GM12878 (cell line): ENCODE results near the gene AMPD3. TPM values are rescaled to one million over a fixed set of nuclear protein-coding genes. Genes with fewer than 3 reads are reported as not detected.

Experiments
- ATAC-seq: fragments of 200-7000 bp; cut with Tn5 transposase; 3 replicates; pipeline ENCODE4 v1.9.1; 2020; ENCODE audit warnings: mild to moderate bottlenecking, moderate library complexity
- BruUV-seq: library from RNA; stranded (reverse); fragments of 400-500 nt; replicated peaks from 2 replicates; lab custom pipeline; 2021; lab: Mats Ljungman, UMichigan
- CTCF ChIA-PET: fragments of 300-600 bp; sonication (Branson Sonifier 250); formaldehyde crosslinking; extraction: SDS; loops from one replicate; lab custom pipeline; 2021; ENCODE audit warnings: inconsistent platforms; lab: Yijun Ruan, JAX
- POLR2A ChIA-PET: fragments of 350-600 bp; formaldehyde crosslinking; extraction: SDS; loops from one replicate; lab custom pipeline; 2021; ENCODE audit warnings: inconsistent platforms; lab: Charles Lee
- RAD21 ChIA-PET: fragments of 300-600 bp; sonication (Branson Sonifier 250); formaldehyde crosslinking; loops from one replicate; lab custom pipeline; 2023; ENCODE audit warnings: antibody characterized with exemption; ENCODE audit not compliant: unreplicated experiment; lab: Charles Lee
- SMC1A ChIA-PET: fragments of 300-600 bp; sonication (Branson Sonifier 250); formaldehyde crosslinking; loops from one replicate; lab custom pipeline; 2023; ENCODE audit not compliant: unreplicated experiment, uncharacterized antibody; lab: Charles Lee
- DNase-seq: peaks from one replicate; pipeline ENCODE4 v3.0.0-alpha.2; 2011; ENCODE audit warnings: low read depth, low spot score
- FAIRE-seq: peaks from 3 replicates; lab custom pipeline; 2011; peaks lifted over from hg19 to GRCh38; lab: Jason Lieb, UNC
- H2AFZ ChIP-seq: 2 replicates; pipeline ENCODE4 v1.6.0; 2011; ENCODE audit warnings: low read depth, low read length, control low read depth; ENCODE audit not compliant: control insufficient read depth
- H3K27ac ChIP-seq: 2 replicates; pipeline ENCODE4 v1.5.1; 2011; ENCODE audit warnings: control low read depth; ENCODE audit not compliant: control insufficient read depth, insufficient read depth
- H3K27me3 ChIP-seq, 2 experiments: replicated peaks in 1 of 2; 2 replicates each; pipeline versions ENCODE4 v1.6.0 to v1.6.1; 2011; ENCODE audit warnings: low read length in 1 of 2; ENCODE audit not compliant: control insufficient read depth in 2 of 2, insufficient read depth in 2 of 2
- H3K36me3 ChIP-seq, 2 experiments: 2 replicates each; pipeline ENCODE4 v1.5.1; 2011; ENCODE audit warnings: low read length in 1 of 2; ENCODE audit not compliant: control insufficient read depth in 2 of 2, insufficient read depth in 2 of 2
- H3K4me1 ChIP-seq: 2 replicates; pipeline ENCODE4 v1.6.1; 2011; ENCODE audit warnings: mild to moderate bottlenecking, low read length, moderate library complexity, mixed read lengths; ENCODE audit not compliant: control insufficient read depth, insufficient read depth
- H3K4me2 ChIP-seq: 2 replicates; pipeline ENCODE4 v1.6.0; 2011; ENCODE audit warnings: control low read depth; ENCODE audit not compliant: control insufficient read depth, insufficient read depth
- H3K4me3 ChIP-seq: fragments of 200-600 bp; sonication (generic); 2 replicates; pipeline ENCODE4 v1.5.1; 2016
- H3K79me2 ChIP-seq: 2 replicates; pipeline ENCODE4 v1.6.0; 2011; ENCODE audit warnings: low read length; ENCODE audit not compliant: control insufficient read depth, insufficient read depth
- H3K9ac ChIP-seq: 2 replicates; pipeline ENCODE4 v1.8.0; 2011; ENCODE audit warnings: low read length, control low read depth, mixed read lengths; ENCODE audit not compliant: control insufficient read depth, insufficient read depth
- H3K9me3 ChIP-seq: replicated peaks from 3 replicates; pipeline ENCODE4 v1.5.1; 2011; ENCODE audit warnings: mild to moderate bottlenecking, low read length; ENCODE audit not compliant: control insufficient read depth, insufficient read depth
- H4K20me1 ChIP-seq: 2 replicates; pipeline ENCODE4 v1.6.0; 2011; ENCODE audit not compliant: control insufficient read depth, insufficient read depth
- CEBPB ChIP-seq, 2 experiments: fragments of 150-350 bp in 1 of 2; IDR thresholded peaks; 2 replicates each; pipeline ENCODE4 v1.6.1; 2012 to 2014; ENCODE audit warnings: low read depth in 2 of 2, low read length in 2 of 2, borderline replicate concordance in 1 of 2, inconsistent platforms in 1 of 2
- CUX1 ChIP-seq: IDR thresholded peaks from 2 replicates; pipeline ENCODE4 v1.6.1; 2012; ENCODE audit warnings: improper control_type of control experiment, low read depth, low read length; ENCODE audit not compliant: insufficient replicate concordance
- GABPA ChIP-seq: IDR thresholded peaks from 2 replicates; pipeline ENCODE4 v1.6.1; 2014; ENCODE audit warnings: antibody characterized with exemption, low read depth, mild to moderate bottlenecking, inconsistent platforms
- HDGF ChIP-seq: fragments of 450-650 bp; IDR thresholded peaks from 2 replicates; pipeline ENCODE4 v1.6.1; 2016; ENCODE audit warnings: antibody characterized with exemption
- PML ChIP-seq: IDR thresholded peaks from 2 replicates; pipeline ENCODE4 v1.6.1; 2012; ENCODE audit warnings: low read length, inconsistent platforms
- RAD21 ChIP-seq: IDR thresholded peaks from 2 replicates; pipeline ENCODE4 v1.6.1; 2011; ENCODE audit warnings: mild to moderate bottlenecking, low read depth, low read length, moderate library complexity; ENCODE audit not compliant: insufficient read depth
- RELB ChIP-seq: fragments of 450-650 bp; IDR thresholded peaks from 2 replicates; pipeline ENCODE4 v1.6.1; 2017; ENCODE audit warnings: low read depth, mild to moderate bottlenecking, moderate library complexity
- ZNF207 ChIP-seq: fragments of 450-650 bp; IDR thresholded peaks from 2 replicates; pipeline ENCODE4 v1.6.1; 2014; ENCODE audit warnings: antibody characterized with exemption, mild to moderate bottlenecking, borderline replicate concordance
- ZNF24 ChIP-seq: fragments of 450-650 bp; IDR thresholded peaks from 2 replicates; pipeline ENCODE4 v1.6.1; 2017; ENCODE audit warnings: antibody characterized with exemption, mild to moderate bottlenecking
- WGBS: methylation state at CpG from one replicate; pipeline ENCODE4 v1.1.6; 2016; ENCODE audit warnings: low lambda C conversion rate; ENCODE audit not compliant: insufficient replicate concordance, insufficient coverage; ENCODE audit errors: missing lambda C conversion rate; 5-methylcytosine and 5-hydroxymethylcytosine counted together
- in situ Hi-C: fragments of 300-500 bp; cut with MboI; formaldehyde crosslinking; loops from 9 replicates; pipeline ENCODE4 v1.14.3; 2018; ENCODE audit warnings: mixed read lengths
- intact Hi-C: fragments of 100-400 bp; cut with micrococcal nuclease; formaldehyde crosslinking; loops from one replicate; pipeline ENCODE4 v1.14.2; 2022; ENCODE audit not compliant: unreplicated experiment
- polyA plus RNA-seq, 11 experiments: library from polyadenylated mRNA; depleted of rRNA in 4 of 11; unstranded in 6 of 11; stranded (reverse) in 5 of 11; fragments of >200 nt; fragmentation: Nextera tagmentation in 4 of 11; fragmentation: Illumina TruSeq in 1 of 11; extraction: Ambion mirVana in 4 of 11; extraction: Trizol in 1 of 11; gene quantifications; 1 replicate in 1 of 11; 2 replicates in 10 of 11; pipeline versions ENCODE4 v1.2.1 to v1.2.3, GENCODE V29; 2011 to 2016; ENCODE audit warnings: inconsistent platforms in 2 of 11, missing spikeins in 2 of 11, low read depth in 1 of 11
- total RNA-seq, 4 experiments: library from RNA; depleted of rRNA in 3 of 4; stranded (reverse); fragments of >200 nt in 3 of 4; fragmentation: Illumina TruSeq in 1 of 4; extraction: Trizol in 1 of 4; gene quantifications; 2 replicates each; pipeline versions ENCODE4 v1.2.1 to v1.2.3, GENCODE V29; 2013 to 2021

Gene AMPD3
- total and polyA plus RNA-seq, 10 of the 15 experiments (the other 5 are each of a cell fraction or from before 2014, with no cell fraction given): 5.6 to 28.6 (median 15.9) TPM

GRCh38 chr11:10452211-10452767, 2.8 kb upstream of the AMPD3 start (continued):
- TF ChIP-seq RELB (no peak), CUX1 (no peak)

GRCh38 chr11:10453261-10453660, 1.8 kb upstream of the AMPD3 start:
- Histone ChIP-seq H3K36me3 (no peaks in the 10 kb centered on the region), H3K79me2 (peaks cover 10% of the 10 kb centered on the region), H3K9ac (no peak overlapping the region), H3K4me1 (peaks cover 34% of the 10 kb centered on the region), H3K27ac (no peak overlapping the region), H3K27me3 (peaks cover 2 to 7% of the 10 kb centered on the region in 2 experiments; a peak in 3 of 4 replicates), H2AFZ (no peak overlapping the region), H3K4me3 (no peak overlapping the region), H3K9me3 (no peaks in the 10 kb centered on the region), H3K4me2 (no peak overlapping the region), H4K20me1 (no peaks in the 10 kb centered on the region)
- no TSS peak for BruUV-seq
- POLR2A ChIA-PET: interaction anchor here (1.2 to 4.3 kb wide), 4 partner anchors 8 to 19 kb away, joined by 3 to 19 read pairs (median 4); no protein-coding TSS in a partner anchor
- DNase-seq (no peak), ATAC-seq (no peak), FAIRE-seq (no peak)
- RAD21 ChIA-PET: interaction anchor here (0.6 to 6.7 kb wide), 4 partner anchors 13 to 40 kb away, joined by 3 to 51 read pairs (median 8); no protein-coding TSS in a partner anchor
- intact Hi-C loops: no loop called here
- in situ Hi-C loops: no loop called here
- WGBS: 71% methylated on average over 3 of the region's 3 CpGs
- CTCF ChIA-PET: interaction anchor here (1.0 to 7.0 kb wide), 4 partner anchors 13 to 88 kb away, joined by 3 to 69 read pairs (median 33); partner anchors contain the start of gene RNF141
- SMC1A ChIA-PET: interaction anchor here (0.6 to 6.0 kb wide), 6 partner anchors 11 to 38 kb away, joined by 3 to 44 read pairs (median 4); no protein-coding TSS in a partner anchor
- no peak for TF ChIP-seq ZNF207
- no peak for TF ChIP-seq CEBPB (IDR thresholded peaks at IDR 0.05; ENCODE audit: borderline replicate concordance in 1 of 2, low read depth in 2 of 2, low read length in 2 of 2)
- no peak for TF ChIP-seq HDGF
- no peak for TF ChIP-seq RAD21
- TF ChIP-seq ZNF24: no peak
- no peak for TF ChIP-seq PML
- TF ChIP-seq GABPA: no peak
- TF ChIP-seq CUX1: no peak
